RWPE1 (cell line): ENCODE results near the gene C1orf174.

Experiments
- CTCF ChIA-PET: fragments of 350-600 bp; sonication (Branson Sonifier 250); formaldehyde crosslinking; extraction: SDS; loops from one replicate; lab custom pipeline; 2021; lab: Yijun Ruan, JAX
- POLR2A ChIA-PET: fragments of 400-600 bp; formaldehyde crosslinking; extraction: SDS; loops from one replicate; lab custom pipeline; 2020; ENCODE audit warnings: antibody characterized with exemption; ENCODE audit not compliant: low non-redundant PET; lab: Yijun Ruan, JAX
- DNase-seq: peaks from one replicate; pipeline ENCODE4 v3.0.0; 2012; ENCODE audit warnings: low spot score
- H3K27ac ChIP-seq: fragments of 450-650 bp; 2 replicates; pipeline ENCODE4 v1.5.1; 2017
- CTCF ChIP-seq: fragments of 450-650 bp; conservative IDR thresholded peaks from 2 replicates; pipeline ENCODE4 v1.5.1; 2017; ENCODE audit warnings: low read depth, mild to moderate bottlenecking

C1orf174 gene

GRCh38 chr1:3889936-3890335 lies 10.1 kb downstream of the C1orf174 start:
- DNase-seq = no peak
- TF ChIP-seq CTCF = no peak
- POLR2A ChIA-PET = no interaction called here
- CTCF ChIA-PET = no interaction called here
- H3K27ac ChIP-seq = no peak overlapping the region

DNA sequence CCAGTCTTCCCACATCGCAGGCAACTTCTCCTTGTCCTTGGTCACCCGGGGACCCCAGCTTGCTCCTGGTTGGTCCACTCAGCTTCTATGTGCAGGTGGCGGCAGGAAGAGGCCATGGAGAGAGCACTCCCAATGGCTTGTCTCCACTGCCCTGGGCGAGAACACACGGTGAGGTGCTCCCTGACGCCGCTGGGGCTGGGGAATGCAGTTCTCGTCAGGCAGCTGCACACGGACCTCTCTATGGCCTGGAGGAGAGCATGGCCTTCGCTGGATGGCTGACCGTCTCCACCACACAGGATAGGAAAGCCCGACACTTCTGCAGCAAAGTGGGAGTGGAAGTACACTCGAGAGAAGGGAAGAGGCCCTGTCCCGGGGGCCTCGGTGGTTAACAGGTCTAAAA lies 11.8 kb downstream of the C1orf174 start:
- no peak overlapping the region for H3K27ac ChIP-seq
- TF ChIP-seq CTCF = no peak
- ChIA-PET CTCF (no interaction called here), POLR2A (no interaction called here)
- DNase-seq = no peak

GRCh38 chr1:3886691-3887090 lies 13.4 kb downstream of the C1orf174 start:
- TF ChIP-seq CTCF = no peak
- H3K27ac ChIP-seq = peak overlapping the region; percentile 35
- ChIA-PET CTCF (no interaction called here), POLR2A (no interaction called here)
- no peak for DNase-seq

DNA sequence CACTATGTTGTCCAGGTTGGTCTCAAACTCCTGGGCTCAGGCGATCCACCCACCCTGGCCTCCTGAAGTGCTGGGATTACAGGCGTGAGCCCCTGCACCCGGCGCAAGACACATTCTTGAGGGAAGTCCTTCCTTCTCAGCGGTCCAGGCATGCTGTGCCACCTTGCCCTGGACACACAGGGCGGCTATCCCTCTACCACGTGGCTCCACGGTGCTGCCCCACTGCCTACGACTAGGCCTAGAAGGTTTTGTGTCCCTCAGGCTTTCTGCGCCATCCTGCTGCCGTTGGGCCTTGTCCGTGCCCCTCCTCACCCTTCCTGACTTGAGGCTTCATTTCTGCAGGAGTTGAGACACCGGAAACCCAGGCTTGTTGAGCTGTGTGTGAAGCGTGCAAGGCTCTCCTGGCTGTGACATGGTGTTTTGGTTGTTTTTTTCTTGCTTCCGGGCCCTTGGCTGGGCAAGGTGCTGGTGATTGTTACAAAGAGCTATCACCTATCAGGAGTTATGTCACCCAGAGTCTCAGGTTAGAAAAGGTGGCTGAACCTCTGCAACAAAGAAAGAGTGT lies 13.9 kb downstream of the C1orf174 start:
- peak overlapping the region; percentile 35 for H3K27ac ChIP-seq
- CTCF ChIA-PET = no interaction called here
- DNase-seq = no peak
- TF ChIP-seq CTCF = no peak
- POLR2A ChIA-PET = no interaction called here

- H3K27ac ChIP-seq = peak overlapping the region; percentile 35
- no peak for DNase-seq
- POLR2A ChIA-PET = no interaction called here
- CTCF ChIA-PET = no interaction called here
- TF ChIP-seq CTCF = no peak
Observed at GRCh38 chr1:3885611-3886010, 14.5 kb downstream of the C1orf174 start.

DNA sequence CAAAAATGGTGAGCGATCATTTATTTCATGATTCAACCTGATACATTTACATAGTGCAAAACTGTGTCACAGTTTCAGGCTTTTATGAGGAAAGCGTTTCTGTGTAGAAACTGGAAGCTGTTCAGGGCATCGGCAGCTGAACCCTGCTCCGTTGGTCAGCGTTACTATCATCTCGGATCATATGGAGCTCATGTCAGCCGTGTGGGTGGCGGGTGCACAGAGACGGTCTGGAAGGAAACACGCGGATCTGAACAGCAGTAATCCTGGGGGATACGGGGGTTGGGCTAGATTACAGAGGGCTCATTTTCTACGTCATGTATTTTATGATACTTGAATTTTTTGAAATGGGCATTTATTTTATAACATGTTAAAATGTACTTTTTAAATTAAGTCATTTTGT lies 15.1 kb downstream of the C1orf174 start:
- POLR2A ChIA-PET = no interaction called here
- DNase-seq = no peak
- CTCF ChIA-PET = no interaction called here
- H3K27ac ChIP-seq = no peak overlapping the region
- TF ChIP-seq CTCF = no peak
